Measurements from ENCODE around the gene PTPN13.

PTPN13 gene, protein sequence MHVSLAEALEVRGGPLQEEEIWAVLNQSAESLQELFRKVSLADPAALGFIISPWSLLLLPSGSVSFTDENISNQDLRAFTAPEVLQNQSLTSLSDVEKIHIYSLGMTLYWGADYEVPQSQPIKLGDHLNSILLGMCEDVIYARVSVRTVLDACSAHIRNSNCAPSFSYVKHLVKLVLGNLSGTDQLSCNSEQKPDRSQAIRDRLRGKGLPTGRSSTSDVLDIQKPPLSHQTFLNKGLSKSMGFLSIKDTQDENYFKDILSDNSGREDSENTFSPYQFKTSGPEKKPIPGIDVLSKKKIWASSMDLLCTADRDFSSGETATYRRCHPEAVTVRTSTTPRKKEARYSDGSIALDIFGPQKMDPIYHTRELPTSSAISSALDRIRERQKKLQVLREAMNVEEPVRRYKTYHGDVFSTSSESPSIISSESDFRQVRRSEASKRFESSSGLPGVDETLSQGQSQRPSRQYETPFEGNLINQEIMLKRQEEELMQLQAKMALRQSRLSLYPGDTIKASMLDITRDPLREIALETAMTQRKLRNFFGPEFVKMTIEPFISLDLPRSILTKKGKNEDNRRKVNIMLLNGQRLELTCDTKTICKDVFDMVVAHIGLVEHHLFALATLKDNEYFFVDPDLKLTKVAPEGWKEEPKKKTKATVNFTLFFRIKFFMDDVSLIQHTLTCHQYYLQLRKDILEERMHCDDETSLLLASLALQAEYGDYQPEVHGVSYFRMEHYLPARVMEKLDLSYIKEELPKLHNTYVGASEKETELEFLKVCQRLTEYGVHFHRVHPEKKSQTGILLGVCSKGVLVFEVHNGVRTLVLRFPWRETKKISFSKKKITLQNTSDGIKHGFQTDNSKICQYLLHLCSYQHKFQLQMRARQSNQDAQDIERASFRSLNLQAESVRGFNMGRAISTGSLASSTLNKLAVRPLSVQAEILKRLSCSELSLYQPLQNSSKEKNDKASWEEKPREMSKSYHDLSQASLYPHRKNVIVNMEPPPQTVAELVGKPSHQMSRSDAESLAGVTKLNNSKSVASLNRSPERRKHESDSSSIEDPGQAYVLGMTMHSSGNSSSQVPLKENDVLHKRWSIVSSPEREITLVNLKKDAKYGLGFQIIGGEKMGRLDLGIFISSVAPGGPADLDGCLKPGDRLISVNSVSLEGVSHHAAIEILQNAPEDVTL (N-terminal part only)

DNA sequence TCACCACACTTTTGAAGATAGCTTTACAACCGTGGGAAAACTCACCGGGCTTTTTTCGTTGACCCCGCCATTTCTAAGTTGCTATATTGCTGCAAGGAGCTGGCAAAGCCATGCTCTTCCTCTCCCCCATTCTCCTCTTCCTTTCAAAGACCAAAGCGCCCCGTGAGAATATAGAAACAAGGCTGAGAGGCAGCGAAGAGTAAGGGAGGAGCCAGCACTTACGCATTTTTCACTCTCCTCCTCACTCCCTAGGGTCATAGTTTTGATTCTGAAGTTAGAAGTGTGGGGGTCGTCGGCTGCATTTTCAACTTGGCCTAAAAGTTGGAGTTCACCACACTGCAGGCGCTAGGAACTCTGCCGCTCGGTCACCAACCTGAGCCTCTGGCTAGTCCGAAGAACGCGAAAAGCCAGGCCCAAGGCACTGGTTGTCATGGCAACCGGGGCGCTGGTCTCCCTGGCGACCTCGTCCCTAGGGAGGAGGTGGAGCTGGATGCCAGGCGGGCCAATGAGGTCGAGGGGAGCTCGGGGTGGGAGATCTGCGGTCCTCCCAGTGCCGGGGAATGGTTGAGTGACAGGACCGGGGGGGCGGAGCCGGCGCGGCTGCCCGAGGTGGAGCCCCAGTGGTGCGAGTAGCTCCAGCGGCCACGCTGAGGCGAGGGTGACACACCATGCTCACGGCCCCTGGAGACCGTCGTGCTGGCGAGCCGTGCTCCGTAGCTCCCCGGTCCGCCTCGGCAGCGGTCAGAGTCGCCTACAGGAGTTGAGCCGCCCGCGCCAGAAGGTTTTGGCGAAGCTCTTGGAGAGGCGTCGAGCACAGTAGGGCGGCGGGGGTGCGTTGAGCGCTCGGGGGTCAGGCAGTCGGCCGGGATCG, at the start of gene PTPN13:
TSS of gene PTPN13 (plus strand) at position 628 of the 871 bp plus-strand sequence. CDS start 40,942 bp downstream, outside the sequence.
- DNase-seq = peak; percentile 82

DNA sequence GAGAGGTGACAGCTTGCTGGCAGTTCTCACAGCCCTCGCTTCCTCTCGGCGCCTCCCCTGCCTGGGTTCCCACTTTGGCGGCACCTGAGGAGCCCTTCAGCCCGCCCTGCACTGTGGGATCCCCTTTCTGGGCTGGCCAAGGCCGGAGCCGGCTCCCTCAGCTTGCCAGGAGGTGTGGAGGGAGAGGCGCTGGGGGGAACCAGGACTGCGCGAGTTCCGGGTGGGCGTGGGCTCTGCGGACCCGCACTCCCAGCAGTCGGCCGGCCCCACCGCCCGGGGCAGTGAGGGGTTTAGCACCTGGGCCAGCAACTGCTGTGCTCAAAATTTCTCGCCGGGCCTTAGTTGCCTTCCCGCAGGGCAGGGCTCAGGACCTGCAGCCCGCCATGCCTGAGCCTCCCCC, 47.0 kb upstream of the PTPN13 start:
- no peak for DNase-seq

DNA sequence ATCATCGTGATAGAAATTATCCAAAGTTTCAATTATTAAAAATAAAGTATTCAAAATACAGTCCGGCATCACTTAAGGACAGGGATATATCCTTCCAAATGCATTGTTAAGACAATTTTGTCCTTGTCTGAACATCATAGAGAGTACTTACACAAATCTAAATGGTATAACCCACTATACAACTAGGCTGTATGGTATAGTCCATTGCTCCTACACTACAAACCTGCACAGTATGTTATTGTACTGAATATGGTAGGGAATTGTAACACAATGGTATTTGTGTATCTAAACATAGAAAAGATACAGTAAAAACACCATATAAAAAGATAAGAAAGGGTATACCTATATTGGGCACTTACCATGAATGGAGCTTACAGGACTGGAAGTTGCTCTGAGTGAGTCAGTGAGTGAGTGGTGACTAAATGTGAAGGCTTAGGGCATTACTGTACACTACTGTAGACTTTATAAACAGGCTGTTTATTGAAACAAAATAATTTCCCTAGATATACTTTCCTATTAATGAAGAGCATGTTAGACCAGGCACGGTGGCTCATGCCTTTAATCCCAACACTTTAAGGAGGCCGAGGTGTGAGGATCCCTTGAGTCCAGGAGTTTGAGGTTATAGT, 44.8 kb upstream of the PTPN13 start:
- no peak for DNase-seq

DNA sequence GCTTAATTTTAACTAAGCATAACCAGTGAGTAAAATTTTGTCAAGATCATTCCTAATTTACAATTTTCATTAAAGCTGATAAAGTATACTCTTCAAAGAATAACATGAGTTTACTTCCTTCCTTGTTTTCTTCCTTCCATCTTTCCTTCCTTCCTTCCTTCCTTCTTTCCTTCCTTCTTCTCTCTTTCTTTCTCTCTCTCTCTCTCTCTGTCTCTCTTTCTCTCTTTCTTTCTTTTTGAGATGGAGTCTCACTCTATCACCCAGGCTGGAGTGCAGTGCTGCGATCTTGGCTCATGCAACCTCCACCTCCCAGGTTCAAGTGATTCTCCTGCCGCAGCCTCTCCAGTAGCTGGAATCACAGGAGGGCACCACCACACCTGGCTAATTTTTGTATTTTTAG, 42.7 kb upstream of the PTPN13 start:
- no peak for DNase-seq

DNA sequence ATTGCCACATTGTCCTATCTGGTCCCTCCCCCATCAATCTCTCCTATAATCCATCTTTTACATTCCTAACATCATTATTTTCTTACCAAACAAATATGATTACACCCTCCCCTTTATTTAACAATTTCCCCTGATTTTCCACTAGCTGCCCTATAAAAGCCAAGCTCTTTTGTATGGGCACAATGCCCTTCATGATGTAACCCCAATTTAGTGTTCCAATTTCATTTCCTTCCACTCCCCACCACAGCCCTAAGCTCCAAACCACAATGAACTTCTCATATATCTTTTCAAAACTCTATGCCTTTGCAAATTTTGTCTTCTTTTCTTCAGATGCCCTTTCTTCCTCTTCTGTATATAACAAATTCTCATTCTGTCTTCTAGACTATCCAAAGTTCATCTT, 39.5 kb upstream of the PTPN13 start:
- peak; percentile 11 for DNase-seq

DNA sequence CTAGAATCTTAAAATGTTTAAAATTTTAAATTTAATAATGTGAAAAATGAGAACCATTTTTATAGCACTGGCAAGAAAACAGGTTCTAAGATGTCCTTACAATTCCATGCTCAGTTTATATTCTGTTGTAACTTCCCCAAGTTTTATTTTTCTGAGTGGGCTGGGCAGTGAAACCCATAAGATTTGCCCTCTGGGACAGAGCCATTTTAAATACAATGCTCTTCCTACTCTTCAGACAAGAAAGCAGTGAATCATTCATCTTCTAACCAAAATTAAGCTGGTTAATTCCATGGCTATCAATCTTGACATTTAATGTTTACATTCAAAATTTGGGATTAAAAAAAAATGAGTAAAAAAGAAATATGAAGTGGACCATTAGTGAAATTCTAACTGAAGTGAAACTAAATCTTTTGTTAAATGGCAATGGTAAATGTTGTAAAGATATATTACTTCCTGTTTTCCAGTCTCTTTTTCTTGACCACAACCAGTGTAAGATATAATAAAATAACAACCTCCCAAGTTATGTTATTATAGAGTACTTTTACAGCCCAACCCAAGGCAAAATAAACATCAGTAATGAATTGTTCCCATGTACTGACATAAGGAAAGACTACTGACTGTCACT, 37.2 kb upstream of the PTPN13 start:
- no peak for DNase-seq

DNA sequence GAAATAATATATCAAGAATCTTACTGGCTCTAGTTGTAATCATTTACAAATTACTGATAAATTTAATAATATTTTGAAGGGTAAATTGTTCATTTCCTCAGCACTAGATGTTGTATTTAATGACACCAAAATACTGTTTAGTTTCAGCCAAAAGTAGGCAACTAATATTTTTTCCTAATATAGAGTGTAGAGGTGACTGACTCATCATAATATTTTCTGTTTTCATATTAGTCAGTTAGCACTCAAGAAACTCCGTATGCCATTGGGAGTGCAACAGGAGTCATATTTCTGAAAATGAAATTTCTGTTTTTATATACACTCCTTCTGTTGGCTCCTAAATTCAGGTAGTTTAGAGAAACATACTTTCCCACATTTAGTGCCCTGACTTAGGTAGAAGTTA, 36.6 kb upstream of the PTPN13 start:
- no peak for DNase-seq

DNA sequence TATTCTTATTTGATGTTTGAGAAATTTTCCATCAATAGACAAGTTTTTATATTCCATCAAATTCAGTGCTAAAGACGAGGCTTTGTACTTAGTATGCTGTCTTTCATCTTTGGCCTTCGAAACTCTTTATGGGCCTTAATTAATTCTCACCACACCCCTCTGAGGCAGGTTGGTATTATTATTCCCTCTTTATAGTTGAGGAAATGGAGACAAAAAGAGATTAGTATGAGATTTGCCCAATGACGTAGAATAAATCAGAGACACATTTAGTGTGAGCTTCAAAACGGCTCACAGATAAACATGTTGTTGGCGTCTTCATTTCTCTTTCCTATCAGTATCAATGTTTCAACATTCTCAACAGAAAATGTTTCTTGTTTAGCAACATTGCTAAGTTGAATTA, 35.9 kb upstream of the PTPN13 start:
- no peak for DNase-seq

DNA sequence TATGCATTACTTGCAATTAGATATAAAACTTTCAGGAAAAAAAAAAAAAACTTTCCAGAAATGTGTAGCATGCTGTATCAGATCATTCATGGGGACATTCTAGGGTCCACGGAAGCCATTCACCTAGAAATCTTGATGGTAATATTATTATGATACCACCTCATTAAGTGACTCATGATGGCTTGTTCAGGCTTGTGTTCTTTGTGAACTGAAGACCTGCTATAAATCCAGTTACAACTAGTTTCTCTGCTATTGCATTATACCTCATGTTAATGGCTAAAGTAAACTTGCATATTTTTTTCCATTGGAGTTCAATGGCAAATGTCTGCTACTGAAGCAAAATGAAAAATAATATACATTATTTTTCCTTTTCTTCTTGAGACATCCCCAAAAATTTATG, 35.3 kb upstream of the PTPN13 start:
- no peak for DNase-seq

DNA sequence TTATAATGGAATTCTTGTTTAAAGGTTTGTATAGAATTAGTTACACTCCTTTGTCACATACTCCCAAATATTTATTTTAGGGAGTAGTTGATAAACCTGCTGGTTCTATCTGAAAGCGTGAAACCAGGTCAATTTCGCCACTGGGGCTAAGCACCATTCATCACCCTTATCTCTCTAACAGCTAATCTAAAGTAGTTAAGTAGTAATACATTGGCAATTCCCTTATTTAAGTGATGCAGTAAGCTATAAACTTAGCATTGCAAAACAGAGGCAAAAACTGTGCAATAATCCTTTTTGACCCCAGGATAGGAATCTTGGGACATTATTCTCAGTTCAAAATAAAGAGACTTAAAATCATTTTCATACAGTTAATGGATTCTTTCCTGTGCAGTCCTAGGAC, 33.7 kb upstream of the PTPN13 start:
- no peak for DNase-seq

DNA sequence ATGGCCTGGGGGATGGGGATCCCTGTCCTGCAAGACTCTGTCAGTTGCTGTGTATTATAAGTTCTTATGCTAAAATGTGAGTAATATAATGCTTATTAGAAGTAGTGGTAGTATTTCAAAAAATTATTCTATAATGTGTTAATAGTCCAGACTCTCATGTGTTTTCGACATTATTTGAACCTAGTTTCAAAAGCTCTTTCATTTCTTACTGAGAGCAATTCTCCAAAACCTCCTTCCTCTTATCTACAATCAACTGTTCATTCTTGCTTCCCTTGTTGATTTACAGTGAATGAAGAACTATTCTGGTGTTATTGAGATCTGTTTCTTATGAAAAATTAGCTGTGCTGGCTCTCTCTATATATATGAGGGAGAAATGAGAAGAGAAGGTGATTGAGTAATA, 32.9 kb upstream of the PTPN13 start:
- no peak for DNase-seq

DNA sequence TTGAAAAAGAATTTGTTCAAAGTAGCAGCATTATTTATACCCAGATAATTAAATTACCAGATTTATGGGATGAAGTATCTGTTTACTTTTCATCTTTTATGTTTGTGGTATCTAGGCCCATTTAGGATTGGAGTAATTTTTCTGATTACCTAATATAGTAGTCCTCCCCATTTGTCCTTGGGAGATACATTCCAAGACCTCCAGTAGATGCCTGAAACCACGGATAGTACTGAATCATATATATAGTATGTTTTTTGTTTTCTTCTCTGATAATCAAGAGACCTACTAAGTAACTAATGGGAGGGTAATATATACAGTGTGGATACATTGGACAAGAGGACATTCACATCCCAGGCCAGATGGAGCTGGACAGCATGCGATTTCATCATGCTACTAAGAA, 30.7 kb upstream of the PTPN13 start:
- no peak for DNase-seq

DNA sequence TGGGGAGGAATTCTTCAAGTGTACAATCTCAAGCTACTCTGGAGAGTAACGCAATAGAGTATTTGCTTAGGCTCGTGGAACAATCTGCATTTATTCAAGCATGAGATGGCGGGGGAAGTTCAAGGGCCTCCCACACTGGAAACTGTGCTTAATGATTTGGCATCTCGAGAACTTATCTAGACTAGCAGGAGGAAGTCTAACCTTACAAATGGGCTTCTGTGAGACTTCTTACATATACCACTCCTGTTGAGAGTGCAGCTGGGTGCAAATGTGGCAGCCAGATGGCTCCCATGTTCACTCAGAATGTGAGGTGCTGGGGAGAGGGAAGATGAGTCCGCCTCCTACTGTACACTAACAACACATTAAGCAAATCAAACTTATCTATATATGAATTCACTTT, 29.3 kb upstream of the PTPN13 start:
- no peak for DNase-seq

DNA sequence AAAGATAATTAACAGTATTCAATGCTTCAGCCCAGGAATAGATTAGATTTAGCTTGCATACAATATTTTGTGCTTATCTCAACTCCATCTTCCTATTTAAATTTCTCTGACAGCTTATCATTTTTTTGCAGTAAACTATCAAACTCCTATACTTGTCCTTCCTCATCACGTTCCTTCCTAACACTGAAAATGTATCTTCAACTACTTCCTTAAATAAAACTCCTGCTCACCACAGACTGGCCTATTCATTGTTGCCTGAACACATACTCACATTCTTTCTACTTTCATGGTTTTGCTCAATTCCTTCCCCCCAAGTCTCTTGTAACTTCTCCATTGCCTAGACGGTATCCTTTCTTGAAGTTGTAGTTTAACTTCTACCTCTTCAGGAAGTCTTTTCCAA, 28.5 kb upstream of the PTPN13 start:
- no peak for DNase-seq

DNA sequence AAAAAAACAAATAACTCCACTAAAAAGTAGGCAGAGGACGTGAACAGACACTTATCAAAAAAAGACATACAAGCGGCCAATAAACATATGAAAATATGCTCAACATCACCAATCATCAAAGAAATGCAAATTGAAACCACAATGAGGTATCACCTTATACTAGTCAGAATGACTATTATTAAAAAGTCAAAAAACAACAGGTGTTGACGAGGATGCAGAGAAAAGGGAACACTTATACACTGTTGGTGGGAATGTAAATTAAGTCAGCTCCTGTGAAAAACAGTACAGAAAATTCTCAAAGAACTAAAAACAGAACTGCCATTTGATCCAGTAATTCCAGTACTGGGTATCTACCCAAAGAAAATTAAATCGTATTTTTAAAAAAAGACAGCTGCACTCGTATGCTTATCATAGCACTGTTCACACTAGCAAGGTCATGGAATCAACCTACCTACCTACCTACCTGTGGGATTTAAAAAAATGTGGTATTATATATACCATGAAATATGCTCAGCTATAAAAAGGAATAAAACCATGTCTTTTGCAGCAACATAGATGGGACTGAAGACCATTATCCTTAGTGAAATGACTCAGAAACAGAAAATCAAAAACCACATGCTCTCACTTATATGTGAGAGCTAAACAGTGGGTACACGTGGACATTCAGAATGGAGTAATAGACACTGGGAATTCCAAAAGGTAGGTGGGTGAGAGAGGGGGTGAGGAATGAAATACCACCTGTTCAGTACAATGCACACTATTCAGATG, 24.8 kb upstream of the PTPN13 start:
- DNase-seq = no peak

DNA sequence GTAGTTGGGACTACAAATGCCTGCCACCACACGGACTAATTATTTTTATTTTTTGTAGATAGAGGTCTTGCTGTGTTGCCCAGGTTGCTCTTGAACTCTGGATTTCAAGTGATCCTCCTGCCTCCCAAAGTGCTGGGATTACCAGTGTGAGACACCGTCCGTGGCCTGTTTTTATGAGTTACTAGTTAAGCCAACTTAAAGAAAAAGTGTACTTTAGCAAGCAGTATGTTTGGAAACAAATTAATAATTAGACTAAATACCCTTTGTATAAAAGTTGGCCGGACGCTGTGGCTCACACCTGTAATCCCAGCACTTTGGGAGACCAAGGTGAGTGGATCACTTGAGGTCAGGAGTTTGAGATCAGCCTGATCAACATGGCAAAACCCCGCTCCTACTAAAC, 14.2 kb upstream of the PTPN13 start:
- no peak for DNase-seq

DNA sequence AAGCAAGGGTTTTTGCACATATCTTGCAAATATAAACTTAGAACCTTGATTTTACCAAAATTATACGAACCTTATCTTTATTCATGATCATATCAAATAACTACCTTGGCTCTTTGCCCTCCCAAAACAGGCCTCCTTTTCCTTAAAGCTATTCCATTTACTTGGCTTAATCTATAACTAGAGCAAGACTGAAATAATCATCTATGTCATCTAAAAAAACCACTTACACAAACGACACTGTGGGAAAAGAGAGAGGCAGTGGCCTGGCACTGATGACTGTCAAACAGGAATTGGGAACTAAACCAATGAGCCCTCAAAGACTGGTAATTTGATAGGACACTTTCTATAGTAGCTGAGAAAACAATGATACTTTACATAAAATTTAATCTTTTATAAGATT, 11.7 kb upstream of the PTPN13 start:
- DNase-seq = no peak

DNA sequence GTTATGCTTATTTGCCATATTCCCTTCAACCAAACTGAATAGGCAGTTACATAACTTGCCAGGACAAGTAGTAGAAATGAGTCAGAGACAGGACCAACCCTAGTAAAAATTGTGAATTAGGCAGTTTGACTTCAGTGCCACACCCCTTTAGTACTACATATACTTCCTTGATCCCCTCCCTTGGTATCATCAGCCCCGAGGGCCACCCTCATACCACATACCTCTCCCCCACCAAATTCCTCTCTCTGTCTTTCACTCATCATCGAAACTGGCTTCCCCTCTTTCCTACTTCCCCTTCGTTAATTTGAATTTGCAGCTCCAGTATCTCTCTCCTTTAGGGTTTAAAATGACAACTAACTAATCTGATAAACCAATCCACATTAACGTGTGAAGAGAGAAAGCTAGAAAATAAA, 7.9 kb upstream of the PTPN13 start:
- no peak for DNase-seq

DNA sequence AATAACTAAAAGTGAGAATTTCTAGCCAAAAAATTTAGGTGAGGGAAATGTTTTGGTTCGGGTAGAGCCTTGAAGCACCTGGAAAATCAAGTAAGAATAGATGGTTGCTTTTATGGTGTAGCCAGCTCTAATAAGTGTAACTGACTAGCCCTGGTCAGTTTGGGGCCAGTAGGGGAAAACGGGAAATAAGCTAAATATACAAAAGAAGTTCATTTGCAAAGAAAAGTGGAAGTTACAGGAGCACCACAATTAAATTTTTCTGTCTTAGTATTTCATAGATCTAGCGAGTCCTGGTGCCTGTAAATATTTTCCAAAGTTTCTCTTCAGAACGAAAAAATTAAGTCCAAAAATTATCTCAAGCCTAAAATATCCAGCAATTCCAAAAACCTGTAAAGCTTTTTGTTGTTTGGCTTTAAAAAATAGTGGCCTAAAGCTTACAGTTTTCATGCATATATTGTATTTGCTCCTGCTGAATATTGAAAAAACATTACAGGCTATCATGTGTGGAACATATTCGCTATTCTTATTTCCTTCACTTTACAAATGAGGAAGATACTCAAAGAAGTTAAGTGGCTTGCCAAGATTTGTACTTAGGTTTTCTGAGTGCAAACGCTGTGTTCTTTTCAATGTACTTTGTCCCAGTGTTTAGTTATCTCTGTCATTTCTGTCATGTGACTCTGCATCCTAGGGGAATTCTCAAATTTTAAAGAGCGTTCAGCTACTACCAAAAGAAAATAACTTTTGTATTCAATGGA, 7.3 kb upstream of the PTPN13 start:
- DNase-seq = no peak

Data from CD4-positive, alpha-beta T cell treated with Interleukin-4 for 4 hours (primary cell).